OCI-LY7 (cell line): ENCODE measurements around the gene GPR55. TPM values are rescaled to one million over a fixed set of nuclear protein-coding genes. Genes with fewer than 3 reads are reported as not detected.

Experiments used
- BruUV-seq: library from RNA; stranded (reverse); fragments of 400-500 nt; replicated peaks from 2 replicates; lab custom pipeline; 2021; lab: Mats Ljungman, UMichigan
- CTCF ChIA-PET: fragments of 300-600 bp; sonication (Branson Sonifier 250); formaldehyde crosslinking; loops from one replicate; lab custom pipeline; 2022; ENCODE audit warnings: antibody characterized with exemption; ENCODE audit not compliant: unreplicated experiment; lab: Charles Lee
- POLR2A ChIA-PET: fragments of 300-600 bp; sonication (Branson Sonifier 250); formaldehyde crosslinking; loops from one replicate; lab custom pipeline; 2022; ENCODE audit warnings: antibody characterized with exemption; lab: Charles Lee
- DNase-seq: peaks from one replicate; pipeline ENCODE4 v3.0.0-alpha.2; 2015; ENCODE audit warnings: low spot score
- H2AFZ ChIP-seq: fragments of 200-600 bp; sonication (generic), shearing (Covaris generic); 2 replicates; pipeline ENCODE4 v1.6.1; 2014; ENCODE audit warnings: mild to moderate bottlenecking, antibody characterized with exemption, low read length, moderate library complexity
- H3K27ac ChIP-seq: fragments of 200-600 bp; sonication (generic); 2 replicates; pipeline ENCODE4 v1.5.1; 2014; ENCODE audit warnings: mixed run types, low read depth, mild to moderate bottlenecking, moderate library complexity, low read length, inconsistent platforms; ENCODE audit not compliant: poor library complexity, severe bottlenecking
- H3K36me3 ChIP-seq: fragments of 200-600 bp; sonication (generic); 2 replicates; pipeline ENCODE4 v1.6.1; 2014; ENCODE audit warnings: mild to moderate bottlenecking, antibody characterized with exemption, low read length, moderate library complexity, mixed read lengths; ENCODE audit not compliant: insufficient read depth
- H3K4me1 ChIP-seq: fragments of 200-600 bp; sonication (generic); 2 replicates; pipeline ENCODE4 v1.5.1; 2014; ENCODE audit warnings: mild to moderate bottlenecking, low read length; ENCODE audit not compliant: insufficient read depth, poor library complexity, severe bottlenecking
- H3K4me2 ChIP-seq: fragments of 200-600 bp; sonication (generic); 2 replicates; pipeline ENCODE4 v1.6.1; 2014; ENCODE audit warnings: mild to moderate bottlenecking, low read length
- H3K4me3 ChIP-seq: fragments of 200-600 bp; sonication (generic); 2 replicates; pipeline ENCODE4 v1.5.1; 2014; ENCODE audit warnings: mild to moderate bottlenecking, low read depth, low read length; ENCODE audit not compliant: poor library complexity, severe bottlenecking
- H3K79me2 ChIP-seq: fragments of 200-600 bp; sonication (generic); 2 replicates; pipeline ENCODE4 v1.6.1; 2016; ENCODE audit warnings: low read depth, mild to moderate bottlenecking, low read length, moderate library complexity, mixed read lengths; ENCODE audit not compliant: insufficient read depth
- H3K9me2 ChIP-seq: fragments of 200-600 bp; sonication (generic); 2 replicates; pipeline ENCODE4 v1.6.1; 2016; ENCODE audit warnings: mild to moderate bottlenecking, low read length, mixed read lengths; ENCODE audit not compliant: insufficient read depth
- H3K9me3 ChIP-seq: fragments of 200-600 bp; sonication (generic); 2 replicates; pipeline ENCODE4 v1.6.1; 2014; ENCODE audit warnings: mild to moderate bottlenecking, mixed run types, low read length, mixed read lengths
- H4K20me1 ChIP-seq: fragments of 200-600 bp; sonication (generic); 2 replicates; pipeline ENCODE4 v1.6.1; 2014; ENCODE audit warnings: mild to moderate bottlenecking, antibody characterized with exemption, low read length, moderate library complexity, mixed read lengths; ENCODE audit not compliant: insufficient read depth
- CTCF ChIP-seq: fragments of 200-600 bp; sonication (generic); conservative IDR thresholded peaks from 2 replicates; pipeline ENCODE4 v1.5.1; 2014; ENCODE audit warnings: mild to moderate bottlenecking, antibody characterized with exemption, low read length, moderate library complexity, mixed read lengths
- EZH2phosphoT487 ChIP-seq: fragments of 200-600 bp; sonication (generic); IDR thresholded peaks from 2 replicates; pipeline ENCODE4 v1.6.1; 2018; ENCODE audit warnings: low read depth, borderline replicate concordance, mild to moderate bottlenecking, mixed run types, antibody characterized with exemption, low read length, moderate library complexity, mixed read lengths
- intact Hi-C: fragments of 100-400 bp; cut with micrococcal nuclease; formaldehyde crosslinking; loops from one replicate; pipeline ENCODE4 v1.10.0; 2022; ENCODE audit not compliant: unreplicated experiment
- total RNA-seq, 2 experiments: library from RNA; depleted of rRNA in 1 of 2; stranded (reverse); fragments of >200 nt in 1 of 2; shearing (Covaris generic) in 1 of 2; gene quantifications; 2 replicates each; pipeline ENCODE4 v1.2.3, GENCODE V29; 2014 to 2022

Gene GPR55
- total RNA-seq, 2 experiments from 2014 or later = 0.22 TPM; not detected in 1

- intact Hi-C loops = no loop called here
- Histone ChIP-seq H4K20me1 (no peaks in the 10 kb centered on the region), H3K79me2 (no peaks in the 10 kb centered on the region), H3K4me2 (no peak overlapping the region), H3K9me3 (peaks cover 10% of the 10 kb centered on the region), H2AFZ (no peak overlapping the region), H3K27ac (no peak overlapping the region), H3K9me2 (no peaks in the 10 kb centered on the region), H3K4me3 (no peak overlapping the region), H3K36me3 (no peaks in the 10 kb centered on the region), H3K4me1 (no peaks in the 10 kb centered on the region)
- BruUV-seq = no TSS peak
- no peak for DNase-seq
- CTCF ChIA-PET = no interaction called here
- POLR2A ChIA-PET = no interaction called here
- TF ChIP-seq EZH2phosphoT487 (no peak), CTCF (no peak)
Observed at GRCh38 chr2:230939691-230940470, 14.8 kb upstream of the GPR55 start.

- no peak overlapping the region for H3K4me2 ChIP-seq
- TF ChIP-seq CTCF (no peak), EZH2phosphoT487 (no peak)
- intact Hi-C loops = no loop called here
- no peaks in the 10 kb centered on the region for H3K36me3 ChIP-seq
- no peaks in the 10 kb centered on the region for H3K79me2 ChIP-seq
- H3K27ac ChIP-seq = no peak overlapping the region
- H2AFZ ChIP-seq = no peak overlapping the region
- H3K9me2 ChIP-seq = no peaks in the 10 kb centered on the region
- CTCF ChIA-PET = no interaction called here
- no peak for DNase-seq
- no TSS peak for BruUV-seq
- no peaks in the 10 kb centered on the region for H4K20me1 ChIP-seq
- H3K4me3 ChIP-seq = no peak overlapping the region
- H3K9me3 ChIP-seq = peaks cover 10% of the 10 kb centered on the region
- POLR2A ChIA-PET = no interaction called here
- no peaks in the 10 kb centered on the region for H3K4me1 ChIP-seq
Observed at GRCh38 chr2:230939066-230939591, 14.1 kb upstream of the GPR55 start.

GRCh38 chr2:230938516-230939065, 13.5 kb upstream of the GPR55 start:
- Histone ChIP-seq H3K4me2 (no peak overlapping the region), H3K9me3 (peaks cover 10% of the 10 kb centered on the region), H3K27ac (no peak overlapping the region), H3K36me3 (no peaks in the 10 kb centered on the region), H3K9me2 (no peaks in the 10 kb centered on the region), H2AFZ (no peak overlapping the region), H3K4me1 (no peaks in the 10 kb centered on the region), H3K4me3 (no peak overlapping the region), H4K20me1 (no peaks in the 10 kb centered on the region), H3K79me2 (no peaks in the 10 kb centered on the region)
- BruUV-seq = no TSS peak
- no peak for DNase-seq
- TF ChIP-seq CTCF (no peak), EZH2phosphoT487 (no peak)
- ChIA-PET POLR2A (no interaction called here), CTCF (no interaction called here)
- intact Hi-C loops = no loop called here
